ENCODE measurements around the gene L3MBTL4.

The L3MBTL4 gene

GRCh38 chr18:6414723-6415417 lies at the start of gene L3MBTL4:
Gene L3MBTL4, minus strand, starts transcription at chr18:6414911. Its CDS starts 103,286 bp downstream, at chr18:6311625.
- TF ChIP-seq, protein P1, sequence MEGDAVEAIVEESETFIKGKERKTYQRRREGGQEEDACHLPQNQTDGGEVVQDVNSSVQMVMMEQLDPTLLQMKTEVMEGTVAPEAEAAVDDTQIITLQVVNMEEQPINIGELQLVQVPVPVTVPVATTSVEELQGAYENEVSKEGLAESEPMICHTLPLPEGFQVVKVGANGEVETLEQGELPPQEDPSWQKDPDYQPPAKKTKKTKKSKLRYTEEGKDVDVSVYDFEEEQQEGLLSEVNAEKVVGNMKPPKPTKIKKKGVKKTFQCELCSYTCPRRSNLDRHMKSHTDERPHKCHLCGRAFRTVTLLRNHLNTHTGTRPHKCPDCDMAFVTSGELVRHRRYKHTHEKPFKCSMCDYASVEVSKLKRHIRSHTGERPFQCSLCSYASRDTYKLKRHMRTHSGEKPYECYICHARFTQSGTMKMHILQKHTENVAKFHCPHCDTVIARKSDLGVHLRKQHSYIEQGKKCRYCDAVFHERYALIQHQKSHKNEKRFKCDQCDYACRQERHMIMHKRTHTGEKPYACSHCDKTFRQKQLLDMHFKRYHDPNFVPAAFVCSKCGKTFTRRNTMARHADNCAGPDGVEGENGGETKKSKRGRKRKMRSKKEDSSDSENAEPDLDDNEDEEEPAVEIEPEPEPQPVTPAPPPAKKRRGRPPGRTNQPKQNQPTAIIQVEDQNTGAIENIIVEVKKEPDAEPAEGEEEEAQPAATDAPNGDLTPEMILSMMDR (IDR thresholded peaks at IDR 0.05; ENCODE audit: control insufficient read depth, extremely low read depth, insufficient read depth): no peak
- no peak for DNase-seq (ENCODE audit: low read depth)
- peak within 1 kb of the TSS; percentile 34 for H3K4me3 ChIP-seq (ENCODE audit: low read depth, low read length)

DNA sequence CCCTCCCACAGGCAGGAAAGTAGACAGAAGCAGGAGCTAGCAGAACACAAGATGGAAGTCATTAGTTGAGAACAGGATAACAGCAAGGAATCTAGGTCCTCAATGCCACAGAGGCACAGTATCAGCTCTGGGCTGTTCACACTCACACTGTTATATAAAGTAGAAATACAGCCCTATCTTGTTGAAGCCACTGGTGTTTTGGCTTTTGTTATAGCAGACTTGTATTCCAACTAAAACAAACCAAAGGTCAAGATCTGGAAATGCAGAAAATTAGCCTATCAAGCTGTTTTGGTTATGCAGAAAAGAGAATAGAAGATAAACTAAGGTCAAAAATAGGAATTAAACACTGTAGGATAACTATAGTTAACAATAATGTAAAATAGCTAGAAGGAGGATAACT lies 37.5 kb upstream of the L3MBTL4 start:
- H3K4me3 ChIP-seq (ENCODE audit: low read depth, low read length): no peak overlapping the region
- TF ChIP-seq, protein P1 (IDR thresholded peaks at IDR 0.05; ENCODE audit: control insufficient read depth, extremely low read depth, insufficient read depth): no peak
- DNase-seq (ENCODE audit: low read depth): no peak

DNA sequence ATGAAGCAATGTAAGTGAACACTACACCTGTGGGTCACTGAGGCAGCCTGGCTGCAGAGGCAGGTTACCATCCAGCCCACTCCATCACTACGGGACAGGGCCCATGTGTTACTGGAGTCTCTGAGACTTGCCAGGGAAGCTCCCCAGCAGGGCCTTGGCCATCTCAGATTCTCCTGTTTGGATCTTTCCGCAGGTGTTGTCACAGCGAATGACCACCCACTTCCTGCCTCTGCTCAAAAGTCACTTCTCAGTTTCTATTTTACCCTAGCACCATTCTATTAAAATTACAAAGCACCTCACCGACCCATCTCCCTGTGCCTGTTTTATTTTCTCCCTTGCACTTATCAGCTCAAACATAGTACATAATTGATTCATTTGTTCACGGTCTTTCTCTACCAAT lies 34.5 kb upstream of the L3MBTL4 start:
- TF ChIP-seq, protein P1 (IDR thresholded peaks at IDR 0.05; ENCODE audit: control insufficient read depth, extremely low read depth, insufficient read depth): no peak

GRCh38 chr18:6444466-6445228 lies 29.9 kb upstream of the L3MBTL4 start:
- H3K4me3 ChIP-seq (ENCODE audit: low read depth, low read length): no peak overlapping the region

More for the DNA sequence above, 34.5 kb upstream of the L3MBTL4 start:
- DNase-seq (ENCODE audit: low read depth): no peak
- no peak overlapping the region for H3K4me3 ChIP-seq (ENCODE audit: low read depth, low read length)

GRCh38 chr18:6441200-6441599 lies 26.5 kb upstream of the L3MBTL4 start:
- TF ChIP-seq, protein P1 (IDR thresholded peaks at IDR 0.05; ENCODE audit: control insufficient read depth, extremely low read depth, insufficient read depth): no peak
- no peak for DNase-seq (ENCODE audit: low read depth)
- H3K4me3 ChIP-seq (ENCODE audit: low read depth, low read length): no peak overlapping the region

More at GRCh38 chr18:6444466-6445228, 29.9 kb upstream of the L3MBTL4 start:
- no peak for DNase-seq (ENCODE audit: low read depth)
- TF ChIP-seq, protein P1 (IDR thresholded peaks at IDR 0.05; ENCODE audit: control insufficient read depth, extremely low read depth, insufficient read depth): no peak

DNA sequence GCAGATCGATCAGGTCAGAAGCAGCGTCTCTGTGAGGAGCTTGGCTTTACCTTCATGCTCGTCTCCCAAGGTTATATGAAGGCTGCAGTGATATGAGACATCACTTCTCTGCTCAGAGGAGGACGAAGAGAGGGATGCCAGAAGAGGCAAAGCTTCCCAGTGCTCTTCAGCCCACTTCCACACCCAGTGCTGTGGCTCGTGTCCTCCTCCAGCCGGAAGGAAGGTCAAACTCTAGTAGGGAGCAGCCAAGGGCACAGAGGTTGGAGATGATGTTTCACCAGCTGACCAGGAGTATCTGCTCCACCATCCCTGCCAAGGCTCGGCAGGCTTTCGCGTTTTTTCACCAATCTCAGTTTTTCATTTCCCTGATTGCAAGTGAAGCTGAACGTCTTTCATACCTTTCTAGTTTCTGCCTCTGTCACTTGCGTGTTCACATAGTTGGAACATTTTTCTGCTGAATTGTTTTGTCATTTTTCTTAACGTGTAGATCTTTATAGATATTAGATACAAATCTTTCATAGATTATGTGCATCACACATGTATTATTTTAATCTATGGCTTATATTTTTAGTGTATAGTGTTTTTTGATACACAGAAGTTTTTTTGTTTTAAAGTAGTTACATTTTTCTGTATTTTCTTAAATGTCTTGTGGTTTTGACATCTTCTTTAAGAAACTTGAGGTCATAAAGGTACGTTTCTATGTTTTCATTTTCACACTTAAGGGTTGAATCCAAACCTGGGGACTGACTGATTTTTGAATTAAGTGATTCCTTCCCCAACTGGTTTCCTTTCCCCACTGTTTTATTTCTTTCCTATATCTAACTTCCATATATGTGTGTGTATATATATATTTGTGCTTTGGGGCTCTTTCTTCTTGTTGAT lies 23.5 kb upstream of the L3MBTL4 start:
- TF ChIP-seq, protein P1 (IDR thresholded peaks at IDR 0.05; ENCODE audit: control insufficient read depth, extremely low read depth, insufficient read depth): no peak

More for the DNA sequence above, 23.5 kb upstream of the L3MBTL4 start:
- no peak overlapping the region for H3K4me3 ChIP-seq (ENCODE audit: low read depth, low read length)
- no peak for DNase-seq (ENCODE audit: low read depth)
